Measurements from ENCODE around the gene CPNE7. TPM values are rescaled to one million over a fixed set of nuclear protein-coding genes. Genes with fewer than 3 reads are reported as not detected.

CPNE7 gene
- total and polyA plus RNA-seq, 2 of the 13 experiments (the other 11 are each of a cell fraction or from before 2014, with no cell fraction given), result 0.59 TPM; not detected in 1

DNA sequence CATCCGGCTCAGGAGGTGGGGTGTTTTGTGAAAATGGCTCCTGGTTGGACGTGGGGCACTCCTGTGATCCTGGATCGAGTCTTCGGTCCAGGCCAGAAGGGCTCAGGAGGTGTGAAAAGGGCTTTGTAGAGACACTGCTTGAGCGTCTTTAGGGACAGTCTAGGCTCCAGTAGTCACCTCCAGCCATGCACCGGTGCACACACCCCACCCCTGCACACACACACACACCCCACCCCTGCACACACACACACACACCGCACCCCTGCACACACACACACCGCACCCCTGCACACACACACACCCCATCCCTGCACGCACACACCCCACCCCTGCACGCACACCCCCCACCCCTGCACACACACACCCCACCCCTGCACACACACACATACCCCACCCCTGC, 62.9 kb downstream of the CPNE7 start:
- BruUV-seq (replicated peaks), result no TSS peak
- in situ Hi-C loops (cut with HindIII; ENCODE audit: extremely low pct_ligation_motif_present, low pct_unique_long_range_greater_than_20kb), result no loop called here
- Histone ChIP-seq H3K27me3 (ENCODE audit: control insufficient read depth in 1 of 2, insufficient read depth in 2 of 2, low read length in 2 of 2) (no peaks in the 10 kb centered on the region), H3K79me2 (ENCODE audit: insufficient read depth, low read length) (no peaks in the 10 kb centered on the region), H3K4me1 (ENCODE audit: insufficient read depth, low read length) (peaks cover 21% of the 10 kb centered on the region), H3K27ac (ENCODE audit: extremely low read length, insufficient read depth, low read length) (no peak overlapping the region), H3K9ac (ENCODE audit: insufficient read depth, low read depth, low read length) (no peak overlapping the region), H3K36me3 (replicated peaks in 1 of 2; ENCODE audit: control insufficient read depth in 1 of 2, insufficient read depth in 2 of 2, low read length in 2 of 2) (no peaks in the 10 kb centered on the region), H2AFZ (ENCODE audit: low read length) (no peak overlapping the region), H4K20me1 (ENCODE audit: insufficient read depth, low read length) (no peaks in the 10 kb centered on the region), H3K4me2 (ENCODE audit: low read depth, low read length) (no peak overlapping the region), H3K4me3 (replicated peaks in 1 of 3; ENCODE audit: insufficient read depth in 1 of 3, low read depth in 2 of 3, low read length in 3 of 3) (no peak overlapping the region), H3K9me3 (ENCODE audit: low read length) (no peaks in the 10 kb centered on the region)
- ChIA-PET CTCF (ENCODE audit: low intra/inter-chr PET ratio, low total read pairs) (no interaction called here), POLR2A (no interaction called here)
- TF ChIP-seq ZSCAN25 (CRISPR knock-in tag; IDR thresholded peaks at IDR 0.05) (peak; percentile 95), RBFOX2 (IDR thresholded peaks at IDR 0.05; ENCODE audit: low read depth, low read length) (no peak)
- 89% methylated on average over 10 of the region's 10 CpGs for WGBS (ENCODE audit: low lambda C conversion rate)
- intact Hi-C loops (cut with micrococcal nuclease; ENCODE audit: unreplicated experiment), result no loop called here
- ATAC-seq (no peak), DNase-seq (ENCODE audit: low spot score) (no peak), FAIRE-seq (no peak)

DNA sequence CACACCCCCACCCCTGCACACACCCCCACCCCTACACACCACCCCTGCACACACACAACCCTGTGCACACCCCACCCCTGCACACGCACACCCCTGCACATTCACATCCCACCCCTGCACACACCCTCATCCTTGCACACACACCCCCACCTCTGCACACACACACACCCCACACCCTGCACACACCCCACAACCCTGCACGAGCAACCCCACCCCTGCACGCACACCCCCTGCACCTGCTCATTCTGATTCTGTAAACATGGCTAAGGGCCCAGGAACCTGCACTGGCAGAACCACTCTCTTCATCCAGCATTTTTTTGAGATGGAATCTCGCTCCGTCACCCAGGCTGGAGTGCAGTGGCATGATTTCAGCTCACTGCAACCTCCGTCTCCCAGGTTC, 63.8 kb downstream of the CPNE7 start:
- CTCF ChIA-PET (ENCODE audit: low intra/inter-chr PET ratio, low total read pairs), result interaction anchor here (2.7 kb wide), 1 partner anchor 24 kb away, joined by 34 read pairs; no protein-coding TSS in a partner anchor
- no peak for TF ChIP-seq MED8 (CRISPR knock-in tag; IDR thresholded peaks at IDR 0.05; ENCODE audit: insufficient replicate concordance)
- no TSS peak for BruUV-seq (replicated peaks)
- H3K27ac ChIP-seq (ENCODE audit: extremely low read length, insufficient read depth, low read length), result no peak overlapping the region
- no peak overlapping the region for H3K4me2 ChIP-seq (ENCODE audit: low read depth, low read length)
- POLR2A ChIA-PET, result no interaction called here
- H3K79me2 ChIP-seq (ENCODE audit: insufficient read depth, low read length), result no peaks in the 10 kb centered on the region
- H3K4me1 ChIP-seq (ENCODE audit: insufficient read depth, low read length), result peaks cover 18% of the 10 kb centered on the region
- in situ Hi-C loops (cut with HindIII; ENCODE audit: extremely low pct_ligation_motif_present, low pct_unique_long_range_greater_than_20kb), result no loop called here
- no peak for FAIRE-seq
- H4K20me1 ChIP-seq (ENCODE audit: insufficient read depth, low read length), result no peaks in the 10 kb centered on the region
- no peak for DNase-seq (ENCODE audit: low spot score)
- H3K9ac ChIP-seq (ENCODE audit: insufficient read depth, low read depth, low read length), result no peak overlapping the region
- ATAC-seq, result no peak
- H3K4me3 ChIP-seq (replicated peaks in 1 of 3; ENCODE audit: insufficient read depth in 1 of 3, low read depth in 2 of 3, low read length in 3 of 3), result no peak overlapping the region
- 82% methylated on average over 6 of the region's 6 CpGs for WGBS (ENCODE audit: low lambda C conversion rate)
- no peaks in the 10 kb centered on the region for H3K36me3 ChIP-seq (replicated peaks in 1 of 2; ENCODE audit: control insufficient read depth in 1 of 2, insufficient read depth in 2 of 2, low read length in 2 of 2)
- no peak overlapping the region for H2AFZ ChIP-seq (ENCODE audit: low read length)
- H3K27me3 ChIP-seq (ENCODE audit: control insufficient read depth in 1 of 2, insufficient read depth in 2 of 2, low read length in 2 of 2), result no peaks in the 10 kb centered on the region
- intact Hi-C loops (cut with micrococcal nuclease; ENCODE audit: unreplicated experiment), result no loop called here
- no peaks in the 10 kb centered on the region for H3K9me3 ChIP-seq (ENCODE audit: low read length)

All from HepG2 (cell line).